GM10248 (cell line): ENCODE measurements around the gene CAMK2A.

Source experiments
- CTCF ChIA-PET: fragments of 300-600 bp; sonication (Branson Sonifier 250); formaldehyde crosslinking; extraction: SDS; loops from one replicate; lab custom pipeline; 2021; ENCODE audit warnings: antibody characterized with exemption; lab: Yijun Ruan, JAX
- POLR2A ChIA-PET: fragments of 350-650 bp; sonication (Branson Sonifier 250); formaldehyde crosslinking; extraction: SDS; loops from one replicate; lab custom pipeline; 2020; ENCODE audit warnings: antibody characterized with exemption; lab: Yijun Ruan, JAX
- DNase-seq: peaks from one replicate; pipeline ENCODE4 v3.0.0; 2012; ENCODE audit errors: extremely low spot score
- CTCF ChIP-seq: IDR thresholded peaks from 2 replicates; pipeline ENCODE4 v1.5.1; 2012; ENCODE audit warnings: mild to moderate bottlenecking, low read depth; ENCODE audit errors: extremely low read depth, missing control alignments, control extremely low read depth

Gene CAMK2A

GRCh38 chr5:150189326-150189725 is 100.2 kb downstream of the CAMK2A start:
- TF ChIP-seq CTCF = no peak
- ChIA-PET CTCF (interaction anchor here (0.8 kb wide), 1 partner anchor 13 kb away, joined by 4 read pairs; no protein-coding TSS in a partner anchor), POLR2A (no interaction called here)
- DNase-seq = no peak

- POLR2A ChIA-PET = no interaction called here
Measured at GRCh38 chr5:150188146-150188842, 101.3 kb downstream of the CAMK2A start.

GRCh38 chr5:150186897-150187296 is 102.7 kb downstream of the CAMK2A start:
- POLR2A ChIA-PET = no interaction called here
- CTCF ChIA-PET = interaction anchor here (1.4 to 1.7 kb wide), 2 partner anchors 11 to 42 kb away, joined by 3 read pairs; no protein-coding TSS in a partner anchor
- DNase-seq = no peak
- no peak for TF ChIP-seq CTCF

More at GRCh38 chr5:150188146-150188842, 101.3 kb downstream of the CAMK2A start:
- no peak for TF ChIP-seq CTCF
- no peak for DNase-seq
- CTCF ChIA-PET = interaction anchor here (0.8 to 1.6 kb wide), 3 partner anchors 9 to 30 kb away, joined by 4 read pairs; no protein-coding TSS in a partner anchor

GRCh38 chr5:150186137-150186536 is 103.4 kb downstream of the CAMK2A start:
- CTCF ChIA-PET = interaction anchor here (1.4 to 1.7 kb wide), 3 partner anchors 10 to 41 kb away, joined by 3 read pairs; no protein-coding TSS in a partner anchor
- DNase-seq = no peak
- POLR2A ChIA-PET = no interaction called here
- no peak for TF ChIP-seq CTCF

GRCh38 chr5:150184990-150185912 is 104.3 kb downstream of the CAMK2A start:
- DNase-seq = no peak
- ChIA-PET CTCF (interaction anchor here (1.1 to 1.4 kb wide), 3 partner anchors 9 to 40 kb away, joined by 3 read pairs; no protein-coding TSS in a partner anchor), POLR2A (no interaction called here)
- TF ChIP-seq CTCF = no peak

GRCh38 chr5:150184006-150184405 is 105.6 kb downstream of the CAMK2A start:
- ChIA-PET CTCF (interaction anchor here (1.1 kb wide), 1 partner anchor 8 kb away, joined by 3 read pairs; no protein-coding TSS in a partner anchor), POLR2A (no interaction called here)
- DNase-seq = no peak
- no peak for TF ChIP-seq CTCF
